OCI-LY7 (cell line): ENCODE results near the gene GMDS.

Experiments
- EZH2phosphoT487 ChIP-seq: fragments of 200-600 bp; sonication (generic); IDR thresholded peaks from 2 replicates; pipeline ENCODE4 v1.6.1; 2018; ENCODE audit warnings: low read depth, borderline replicate concordance, mild to moderate bottlenecking, mixed run types, antibody characterized with exemption, low read length, moderate library complexity, mixed read lengths
- TF ChIP-seq, protein P1 (sequence below): fragments of 200-600 bp; sonication (generic); conservative IDR thresholded peaks from 2 replicates; pipeline ENCODE4 v1.5.1; 2014; ENCODE audit warnings: mild to moderate bottlenecking, antibody characterized with exemption, low read length, moderate library complexity, mixed read lengths

DNA sequence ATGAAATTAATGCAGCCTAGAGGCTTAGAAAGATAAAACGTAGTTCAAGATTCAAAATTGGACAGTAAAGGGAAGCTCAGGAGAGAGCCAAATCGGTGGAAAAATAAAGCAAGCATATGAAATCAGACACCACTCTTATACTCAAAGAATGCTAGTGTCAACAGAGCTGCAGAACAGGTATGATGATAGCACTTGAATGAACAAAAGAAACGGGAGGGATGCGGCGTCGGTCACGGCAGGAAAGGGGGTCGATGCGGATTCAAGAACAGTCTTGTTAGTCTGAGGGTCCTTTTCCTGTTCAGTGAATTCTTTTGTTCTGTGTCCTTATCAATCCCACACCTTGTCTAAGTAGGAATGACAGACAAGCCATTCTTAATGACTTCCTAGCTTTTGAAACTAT, 521.3 kb downstream of the GMDS start:
- TF ChIP-seq, protein P1, sequence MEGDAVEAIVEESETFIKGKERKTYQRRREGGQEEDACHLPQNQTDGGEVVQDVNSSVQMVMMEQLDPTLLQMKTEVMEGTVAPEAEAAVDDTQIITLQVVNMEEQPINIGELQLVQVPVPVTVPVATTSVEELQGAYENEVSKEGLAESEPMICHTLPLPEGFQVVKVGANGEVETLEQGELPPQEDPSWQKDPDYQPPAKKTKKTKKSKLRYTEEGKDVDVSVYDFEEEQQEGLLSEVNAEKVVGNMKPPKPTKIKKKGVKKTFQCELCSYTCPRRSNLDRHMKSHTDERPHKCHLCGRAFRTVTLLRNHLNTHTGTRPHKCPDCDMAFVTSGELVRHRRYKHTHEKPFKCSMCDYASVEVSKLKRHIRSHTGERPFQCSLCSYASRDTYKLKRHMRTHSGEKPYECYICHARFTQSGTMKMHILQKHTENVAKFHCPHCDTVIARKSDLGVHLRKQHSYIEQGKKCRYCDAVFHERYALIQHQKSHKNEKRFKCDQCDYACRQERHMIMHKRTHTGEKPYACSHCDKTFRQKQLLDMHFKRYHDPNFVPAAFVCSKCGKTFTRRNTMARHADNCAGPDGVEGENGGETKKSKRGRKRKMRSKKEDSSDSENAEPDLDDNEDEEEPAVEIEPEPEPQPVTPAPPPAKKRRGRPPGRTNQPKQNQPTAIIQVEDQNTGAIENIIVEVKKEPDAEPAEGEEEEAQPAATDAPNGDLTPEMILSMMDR: no peak
- TF ChIP-seq EZH2phosphoT487: no peak
